HG02981 (cell line): Measurements from ENCODE around the gene TMEM131.
A peak's percentile ranks its signal among the peaks of the same experiment; 100 is the strongest.
"Not testable (repeated sequence)": the region's sequence is repeated elsewhere in the genome, so short reads cannot be mapped to it uniquely, and the experiment has no call there.

Experiments
- ATAC-seq: cut with Tn5 transposase; IDR thresholded peaks from one replicate; pipeline ENCODE4 v1.9.1; 2021; ENCODE audit warnings: mild to moderate bottlenecking, moderate library complexity; ENCODE audit not compliant: unreplicated experiment

The TMEM131 gene

GRCh38 chr2:97914691-97915213 lies 81.0 kb downstream of the TMEM131 start:
- ATAC-seq = no peak

GRCh38 chr2:97913846-97914245 lies 81.9 kb downstream of the TMEM131 start:
- no peak for ATAC-seq

GRCh38 chr2:97911922-97912575 lies 83.7 kb downstream of the TMEM131 start:
- ATAC-seq = no peak

DNA sequence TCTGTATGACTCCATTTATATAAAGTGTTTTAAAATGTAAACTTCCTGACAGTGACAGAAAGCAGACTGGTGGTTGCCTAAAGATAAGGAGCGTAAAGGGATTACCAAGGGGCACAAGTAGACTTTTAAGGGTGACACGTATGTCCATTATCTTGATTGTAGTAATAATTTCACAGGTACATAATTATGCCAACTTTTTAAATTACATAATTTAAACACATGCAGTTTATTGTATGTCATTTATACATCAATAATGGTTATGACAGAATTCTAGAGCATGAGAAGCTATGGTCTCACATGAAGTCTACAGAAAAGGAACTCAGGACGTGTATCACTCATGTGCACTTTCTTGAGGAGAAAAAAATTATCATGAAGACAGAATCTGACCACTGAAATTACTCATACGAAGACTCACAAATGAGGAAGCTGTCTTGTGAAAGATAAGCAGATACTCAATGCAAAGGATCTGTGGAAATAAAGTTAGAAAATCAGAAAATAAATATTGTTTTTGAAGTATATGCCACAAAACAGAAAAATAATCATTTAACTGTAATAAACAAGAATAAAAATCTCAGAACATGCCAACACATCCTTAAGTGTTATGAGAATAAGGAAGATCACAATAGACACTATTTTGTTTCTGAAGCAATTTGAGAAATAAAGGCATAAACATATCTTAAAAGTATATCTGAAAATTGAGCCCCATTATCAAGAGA lies 84.4 kb downstream of the TMEM131 start:
- ATAC-seq = peak; percentile 71

DNA sequence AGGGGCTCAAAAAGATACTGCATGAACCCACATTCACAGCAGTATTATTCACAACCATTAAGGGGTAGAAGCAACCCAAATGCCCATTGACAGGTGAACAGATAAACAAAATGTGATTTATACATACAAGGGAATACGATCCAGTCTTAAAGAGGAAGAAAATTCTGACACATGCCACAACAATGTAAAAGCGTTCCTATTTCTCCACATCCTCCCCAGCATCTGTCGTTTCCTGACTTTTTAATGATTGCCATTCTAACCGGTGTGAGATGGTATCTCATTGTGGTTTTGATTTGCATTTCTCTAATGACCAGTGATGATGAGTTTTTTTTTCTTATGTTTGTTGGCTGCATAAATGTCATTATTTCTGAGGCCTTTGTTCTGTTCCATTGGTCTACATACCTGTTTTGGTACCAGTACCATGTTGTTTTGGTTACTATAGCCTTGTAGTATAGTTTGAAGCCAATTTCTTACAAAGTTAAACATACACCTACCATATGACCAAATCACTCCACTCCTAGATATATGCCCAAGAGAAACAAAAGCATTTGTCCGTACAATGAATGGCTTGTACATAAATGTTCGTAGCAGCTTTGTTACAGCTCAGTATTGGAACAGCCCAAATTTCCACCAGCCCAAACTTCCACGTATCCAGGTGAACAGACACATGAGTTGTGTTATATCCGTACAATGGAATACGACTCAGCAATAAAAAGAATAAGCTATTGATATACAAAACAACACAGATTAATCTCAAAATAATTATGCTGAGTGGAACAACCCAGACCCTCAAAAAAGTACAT lies 85.1 kb downstream of the TMEM131 start:
- ATAC-seq = no peak

DNA sequence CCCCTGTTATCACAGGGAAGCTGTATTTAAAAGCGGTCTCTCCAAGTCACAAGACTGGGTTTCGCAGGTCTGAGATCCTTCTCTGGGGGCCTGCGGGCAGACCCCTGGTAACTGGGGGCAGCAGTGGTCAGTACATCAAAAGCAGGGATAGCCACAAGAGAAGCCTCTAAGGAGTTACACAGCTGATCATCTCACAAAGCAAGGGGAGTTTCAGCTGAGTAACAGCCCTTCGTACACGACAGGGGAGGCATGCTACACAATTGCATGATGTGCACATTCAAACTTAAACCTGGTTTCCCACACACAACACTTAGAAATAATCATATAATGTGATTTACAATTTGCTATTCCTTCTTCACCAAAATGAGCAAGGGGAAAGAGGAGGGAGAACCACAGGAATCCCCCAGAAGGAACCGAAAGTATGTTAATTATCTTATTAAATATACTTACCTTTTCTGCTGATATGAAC lies 87.5 kb downstream of the TMEM131 start:
- ATAC-seq = no peak

GRCh38 chr2:97907369-97908100 lies 88.2 kb downstream of the TMEM131 start:
- no peak for ATAC-seq

DNA sequence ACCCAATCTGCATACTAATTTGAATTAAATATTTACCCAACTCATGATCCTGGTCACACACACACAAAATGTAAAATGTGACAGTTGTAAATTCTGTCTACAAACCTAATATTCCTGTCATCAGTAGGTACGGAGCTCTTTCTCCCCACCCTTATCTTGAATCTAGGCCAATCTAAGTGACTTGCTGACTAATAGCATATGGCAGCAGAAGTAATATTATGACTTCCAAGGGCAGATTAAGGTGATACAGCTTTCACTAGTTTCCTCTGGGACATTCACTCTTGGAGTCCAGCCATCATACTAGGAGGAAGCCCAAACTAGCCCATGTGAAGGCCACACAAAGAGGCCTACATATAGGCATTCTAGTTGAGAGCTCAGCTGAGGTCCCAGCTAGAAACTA lies 89.4 kb downstream of the TMEM131 start:
- no peak for ATAC-seq

- no peak for ATAC-seq
These were observed 90.5 kb downstream of the TMEM131 start for GRCh38 chr2:97905294-97905693.

GRCh38 chr2:97901862-97902261 lies 93.9 kb downstream of the TMEM131 start:
- no peak for ATAC-seq

DNA sequence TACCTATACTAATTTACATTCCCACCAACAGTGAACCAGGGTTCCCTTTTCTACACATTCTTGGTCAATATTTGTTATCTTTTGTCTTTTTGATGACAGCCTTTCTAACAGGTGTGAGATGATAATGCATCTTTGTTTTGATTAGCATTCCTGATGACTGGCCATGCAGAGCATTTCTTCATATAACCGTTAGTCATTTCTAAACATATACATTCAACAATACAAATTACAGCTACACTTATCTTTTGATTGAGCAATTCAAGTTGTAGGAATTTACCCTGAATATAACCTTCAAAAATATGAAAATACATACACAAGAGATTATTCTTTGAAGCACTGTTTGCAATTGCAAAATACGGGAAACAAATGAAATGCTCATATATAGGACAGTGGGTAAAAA lies 94.9 kb downstream of the TMEM131 start:
- no peak for ATAC-seq

- ATAC-seq = not testable (repeated sequence)
These were observed 102.7 kb downstream of the TMEM131 start for GRCh38 chr2:97893042-97893441.

GRCh38 chr2:97891611-97892010 lies 104.1 kb downstream of the TMEM131 start:
- ATAC-seq = no peak

GRCh38 chr2:97889156-97889555 lies 106.6 kb downstream of the TMEM131 start:
- no peak for ATAC-seq

- ATAC-seq = no peak
These were observed 109.9 kb downstream of the TMEM131 start for GRCh38 chr2:97885841-97886240.

GRCh38 chr2:97880334-97880733 lies 115.4 kb downstream of the TMEM131 start:
- no peak for ATAC-seq

- no peak for ATAC-seq
These were observed 116.9 kb downstream of the TMEM131 start for GRCh38 chr2:97878865-97879264.

GRCh38 chr2:97878317-97878716 lies 117.4 kb downstream of the TMEM131 start:
- ATAC-seq = not testable (repeated sequence)

DNA sequence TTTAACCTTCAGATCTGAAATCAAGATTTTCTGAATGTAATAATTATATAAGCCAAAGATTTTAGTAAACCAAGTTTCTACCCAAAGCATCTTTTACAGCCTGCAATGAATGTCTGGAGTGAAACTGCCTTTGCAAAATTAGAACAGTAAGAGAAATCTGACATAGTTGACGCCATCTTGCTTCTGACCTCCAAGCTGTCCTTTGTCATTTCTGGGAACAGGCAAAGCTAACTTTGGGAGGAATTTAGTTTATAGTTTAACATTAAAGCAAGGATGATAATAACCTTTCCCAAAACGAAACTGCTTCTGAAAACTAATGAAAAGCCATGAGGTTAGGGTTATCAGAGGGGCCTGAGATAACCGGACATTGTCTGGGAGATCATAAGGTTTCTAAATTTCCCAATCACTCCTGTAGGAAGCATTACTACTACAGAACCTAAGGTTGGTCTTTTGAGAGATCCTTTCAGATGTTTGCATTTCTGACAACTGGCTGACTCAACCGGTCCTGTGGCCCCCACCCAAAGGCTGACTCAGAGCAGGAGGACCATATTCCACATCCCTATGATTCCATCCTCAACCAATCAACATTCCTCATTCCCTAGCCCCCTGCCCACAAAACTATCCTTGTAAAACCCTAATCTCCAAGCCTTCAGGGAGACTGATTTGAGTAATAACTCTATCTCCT lies 124.5 kb downstream of the TMEM131 start:
- no peak for ATAC-seq

GRCh38 chr2:97870396-97870843 lies 125.3 kb downstream of the TMEM131 start:
- peak; percentile 99 for ATAC-seq
